ACC112 (cell line): ENCODE measurements around the gene CTNNA3.

Source experiments
- H2AFZ ChIP-seq: fragments of 200-600 bp; sonication (generic); one replicate; pipeline ENCODE4 v1.6.0; 2017; ENCODE audit warnings: antibody characterized with exemption, low read length; ENCODE audit not compliant: unreplicated experiment
- H3K27ac ChIP-seq: fragments of 200-600 bp; sonication (generic); 2 replicates; pipeline ENCODE4 v1.5.1; 2014; ENCODE audit warnings: low read depth, mild to moderate bottlenecking, antibody characterized with exemption, low read length, moderate library complexity
- H3K27me3 ChIP-seq: fragments of 200-600 bp; sonication (generic); 2 replicates; pipeline ENCODE4 v1.6.1; 2014; ENCODE audit warnings: mild to moderate bottlenecking, antibody characterized with exemption, low read length, moderate library complexity, mixed read lengths; ENCODE audit not compliant: insufficient read depth
- H3K36me3 ChIP-seq: fragments of 200-600 bp; sonication (generic); 2 replicates; pipeline ENCODE4 v1.6.1; 2016; ENCODE audit warnings: mild to moderate bottlenecking, antibody characterized with exemption, low read length, moderate library complexity, mixed read lengths; ENCODE audit not compliant: insufficient read depth
- H3K4me1 ChIP-seq: fragments of 200-600 bp; sonication (generic); one replicate; pipeline ENCODE4 v1.6.1; 2016; ENCODE audit warnings: low read length, mixed read lengths; ENCODE audit not compliant: insufficient read depth, unreplicated experiment, control insufficient read depth
- H3K4me3 ChIP-seq: fragments of 200-600 bp; sonication (generic); 2 replicates; pipeline ENCODE4 v1.5.1; 2014; ENCODE audit warnings: mild to moderate bottlenecking, low read depth, low read length
- H3K79me2 ChIP-seq: fragments of 200-600 bp; sonication (generic); one replicate; pipeline ENCODE4 v1.6.0; 2016; ENCODE audit warnings: low read length; ENCODE audit not compliant: control insufficient read depth, unreplicated experiment, insufficient read depth

CTNNA3 gene

DNA sequence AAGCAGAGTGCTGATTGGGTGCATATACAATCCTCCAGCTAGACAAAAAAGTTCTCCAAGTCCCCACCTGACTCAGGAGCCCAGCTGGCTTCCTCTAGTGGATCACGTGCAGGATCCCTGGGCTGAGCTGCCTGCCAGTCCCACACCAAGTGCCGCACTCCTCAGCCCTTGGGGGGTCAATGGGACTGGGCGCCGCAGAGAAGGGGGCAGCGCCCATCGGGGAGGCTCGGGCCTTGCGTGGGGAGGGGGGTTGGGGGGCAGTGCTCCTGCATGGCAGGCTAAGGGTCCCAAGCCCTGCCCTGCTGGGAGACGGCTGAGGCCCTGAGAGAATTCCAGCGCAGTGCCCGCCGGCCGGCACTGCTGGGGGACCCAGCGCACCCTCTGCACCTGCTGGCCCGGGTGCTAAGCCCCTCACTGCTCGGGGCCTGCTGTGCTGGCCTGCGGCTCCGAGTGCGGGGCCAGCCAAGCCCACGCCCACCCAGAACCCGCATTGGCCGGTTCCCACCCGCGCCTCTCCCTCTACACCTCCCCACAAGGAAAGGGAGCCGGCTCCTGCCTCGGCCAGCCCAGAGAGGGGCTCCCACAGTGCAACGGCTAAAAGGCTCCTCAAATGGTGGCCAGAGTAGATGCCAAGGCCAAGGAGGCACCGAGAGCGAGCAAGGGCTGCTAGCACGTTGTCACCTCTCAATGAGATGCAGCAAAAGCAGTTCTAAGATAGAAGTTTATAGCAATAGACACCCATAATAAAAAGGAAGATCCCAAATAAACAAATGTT is 1044.5 kb downstream of the CTNNA3 start:
- no peak overlapping the region for H3K4me3 ChIP-seq
- no peaks in the 10 kb centered on the region for H3K79me2 ChIP-seq
- no peak overlapping the region for H3K27ac ChIP-seq
- H3K27me3 ChIP-seq = no peaks in the 10 kb centered on the region
- no peaks in the 10 kb centered on the region for H3K36me3 ChIP-seq
- H2AFZ ChIP-seq = no peak overlapping the region
- no peaks in the 10 kb centered on the region for H3K4me1 ChIP-seq

DNA sequence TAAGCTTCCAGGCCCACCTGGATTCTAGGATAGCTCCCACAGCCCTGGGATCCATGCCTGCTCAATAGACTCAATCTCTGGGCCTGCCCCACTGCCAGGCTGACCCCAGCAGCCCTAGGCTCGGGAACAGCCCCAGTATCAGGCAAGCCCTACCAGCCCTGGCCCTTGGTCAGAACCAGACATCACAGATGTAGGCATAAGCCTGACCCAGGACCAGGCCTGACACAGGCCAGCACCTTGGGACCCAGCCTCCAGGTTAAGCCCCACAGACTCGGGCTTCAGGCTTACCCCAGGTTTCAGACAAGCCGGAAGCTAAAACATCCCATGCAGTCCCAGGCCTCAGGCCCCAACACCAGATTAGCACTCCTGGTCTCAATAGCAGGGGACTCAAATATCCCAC is 1046.4 kb downstream of the CTNNA3 start:
- Histone ChIP-seq H3K36me3 (no peaks in the 10 kb centered on the region), H3K27ac (no peak overlapping the region), H2AFZ (no peak overlapping the region), H3K4me1 (no peaks in the 10 kb centered on the region), H3K4me3 (no peak overlapping the region), H3K79me2 (no peaks in the 10 kb centered on the region), H3K27me3 (no peaks in the 10 kb centered on the region)

DNA sequence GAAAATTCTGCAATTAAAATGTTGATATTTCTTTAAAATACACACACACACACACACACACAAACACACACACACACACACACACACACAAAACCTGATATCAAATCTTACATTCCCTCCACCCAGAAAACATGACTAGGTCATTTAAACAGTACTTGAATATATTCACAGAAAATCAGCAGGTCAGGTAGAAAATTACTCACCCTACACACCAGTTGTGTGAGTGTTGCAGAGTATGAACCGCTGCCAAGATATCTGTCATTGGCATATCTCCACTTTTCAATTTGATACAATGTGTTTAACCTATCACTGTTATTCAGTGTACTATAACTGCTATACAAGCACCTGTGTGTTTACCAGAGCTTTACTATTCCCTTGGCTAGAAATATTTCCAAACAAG is 1053.8 kb downstream of the CTNNA3 start:
- Histone ChIP-seq H2AFZ (no peak overlapping the region), H3K4me1 (no peaks in the 10 kb centered on the region), H3K27ac (no peak overlapping the region), H3K4me3 (no peak overlapping the region), H3K36me3 (no peaks in the 10 kb centered on the region), H3K27me3 (no peaks in the 10 kb centered on the region), H3K79me2 (no peaks in the 10 kb centered on the region)

DNA sequence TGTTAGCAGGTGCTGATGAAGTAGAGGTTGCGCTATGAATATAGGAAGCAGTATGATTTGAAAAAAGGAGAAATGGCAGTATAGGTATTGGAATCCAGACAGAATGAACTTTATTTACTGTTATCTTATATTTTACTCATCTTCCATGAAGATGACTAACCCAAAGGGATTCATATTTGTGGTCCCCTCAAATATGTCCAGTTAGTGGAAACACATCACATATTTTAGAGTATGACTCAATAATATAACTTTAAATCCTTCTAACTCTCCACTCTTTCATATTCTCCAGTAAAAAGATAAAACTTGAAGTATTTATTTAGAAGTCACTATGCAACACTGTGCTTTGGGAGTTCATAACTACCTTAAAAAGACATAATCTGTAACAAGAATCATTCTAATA is 1056.6 kb downstream of the CTNNA3 start:
- Histone ChIP-seq H3K36me3 (no peaks in the 10 kb centered on the region), H3K79me2 (no peaks in the 10 kb centered on the region), H3K4me3 (no peak overlapping the region), H2AFZ (no peak overlapping the region), H3K4me1 (no peaks in the 10 kb centered on the region), H3K27me3 (no peaks in the 10 kb centered on the region), H3K27ac (no peak overlapping the region)

DNA sequence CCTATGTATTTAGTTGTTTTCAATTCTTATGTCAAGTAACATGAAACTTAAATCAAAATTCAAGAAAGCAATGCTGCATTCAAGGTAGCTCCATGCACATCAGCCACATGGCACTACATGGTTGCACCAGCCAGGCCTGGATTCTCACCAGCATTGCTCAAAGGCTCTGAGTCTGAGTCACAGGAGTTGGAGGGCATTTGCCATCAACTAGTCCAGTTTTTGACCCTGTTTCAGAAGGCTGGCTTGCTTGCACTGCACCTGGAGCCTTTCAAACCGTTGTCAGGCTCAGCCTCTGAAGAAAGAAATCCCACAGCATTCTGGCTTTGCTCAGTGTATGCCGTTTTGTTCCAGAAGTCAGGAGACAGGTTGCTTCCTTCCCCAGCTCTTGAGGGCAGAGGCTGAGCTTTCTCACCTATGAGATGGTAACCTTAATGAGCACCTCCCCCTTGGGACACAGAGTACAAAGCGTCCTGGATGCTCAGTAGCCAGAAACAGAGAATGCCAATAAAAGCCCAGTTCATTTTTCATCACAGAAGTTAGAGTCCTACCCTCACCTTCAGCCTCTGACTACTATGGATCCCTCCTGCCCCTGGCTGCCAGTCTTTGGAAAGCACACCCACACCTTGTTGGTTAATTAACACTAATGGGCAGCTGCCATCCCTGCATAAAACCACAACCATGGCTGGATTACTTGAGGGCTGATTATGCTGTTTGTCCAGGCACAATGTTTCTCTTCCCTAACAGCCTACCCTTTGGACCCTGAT is 1058.5 kb downstream of the CTNNA3 start:
- Histone ChIP-seq H3K27ac (no peak overlapping the region), H3K4me1 (no peaks in the 10 kb centered on the region), H3K79me2 (no peaks in the 10 kb centered on the region), H3K4me3 (no peak overlapping the region), H2AFZ (no peak overlapping the region), H3K36me3 (no peaks in the 10 kb centered on the region), H3K27me3 (no peaks in the 10 kb centered on the region)

DNA sequence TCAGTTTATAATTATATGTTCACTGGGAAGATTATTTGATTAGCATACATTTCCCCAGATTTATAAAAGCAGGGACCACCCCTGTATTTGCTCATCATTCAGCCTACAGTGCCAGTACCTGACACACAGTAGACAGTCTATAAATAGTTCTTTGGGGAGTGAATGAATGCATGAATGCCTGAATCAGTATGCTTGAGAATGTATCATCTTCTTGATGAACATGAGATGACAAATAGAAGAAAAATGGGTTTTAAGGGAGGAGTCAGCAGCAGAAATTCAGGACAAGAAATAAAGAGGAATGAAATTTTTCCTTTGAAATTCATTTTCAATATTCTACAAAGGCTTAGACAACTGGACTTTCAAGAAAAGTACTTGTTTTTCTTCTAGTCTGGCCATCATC is 1066.0 kb downstream of the CTNNA3 start:
- Histone ChIP-seq H3K4me3 (no peak overlapping the region), H3K36me3 (no peaks in the 10 kb centered on the region), H3K79me2 (no peaks in the 10 kb centered on the region), H2AFZ (no peak overlapping the region), H3K27me3 (no peaks in the 10 kb centered on the region), H3K27ac (no peak overlapping the region), H3K4me1 (no peaks in the 10 kb centered on the region)

DNA sequence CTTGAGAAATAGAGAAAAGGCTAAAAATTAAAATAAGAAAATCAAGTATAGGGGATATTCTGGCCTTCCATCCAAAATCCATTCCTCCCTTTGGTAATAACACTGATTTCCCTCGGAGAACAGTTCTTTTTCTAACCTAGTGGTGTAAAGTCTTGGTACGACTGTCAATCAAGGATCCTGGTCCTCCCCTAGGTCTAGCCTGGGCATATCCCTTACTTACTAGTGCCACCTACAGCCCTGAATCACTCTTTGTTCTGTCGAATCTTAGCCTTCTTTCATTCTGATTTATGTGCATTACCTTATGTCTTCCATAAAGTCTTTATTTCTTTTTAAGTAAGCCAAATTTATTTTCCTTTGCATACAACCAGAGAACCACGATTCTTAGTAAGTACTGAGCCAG is 1068.8 kb downstream of the CTNNA3 start:
- Histone ChIP-seq H3K27ac (no peak overlapping the region), H3K27me3 (no peaks in the 10 kb centered on the region), H3K79me2 (no peaks in the 10 kb centered on the region), H3K4me3 (no peak overlapping the region), H3K4me1 (no peaks in the 10 kb centered on the region), H2AFZ (no peak overlapping the region), H3K36me3 (no peaks in the 10 kb centered on the region)

DNA sequence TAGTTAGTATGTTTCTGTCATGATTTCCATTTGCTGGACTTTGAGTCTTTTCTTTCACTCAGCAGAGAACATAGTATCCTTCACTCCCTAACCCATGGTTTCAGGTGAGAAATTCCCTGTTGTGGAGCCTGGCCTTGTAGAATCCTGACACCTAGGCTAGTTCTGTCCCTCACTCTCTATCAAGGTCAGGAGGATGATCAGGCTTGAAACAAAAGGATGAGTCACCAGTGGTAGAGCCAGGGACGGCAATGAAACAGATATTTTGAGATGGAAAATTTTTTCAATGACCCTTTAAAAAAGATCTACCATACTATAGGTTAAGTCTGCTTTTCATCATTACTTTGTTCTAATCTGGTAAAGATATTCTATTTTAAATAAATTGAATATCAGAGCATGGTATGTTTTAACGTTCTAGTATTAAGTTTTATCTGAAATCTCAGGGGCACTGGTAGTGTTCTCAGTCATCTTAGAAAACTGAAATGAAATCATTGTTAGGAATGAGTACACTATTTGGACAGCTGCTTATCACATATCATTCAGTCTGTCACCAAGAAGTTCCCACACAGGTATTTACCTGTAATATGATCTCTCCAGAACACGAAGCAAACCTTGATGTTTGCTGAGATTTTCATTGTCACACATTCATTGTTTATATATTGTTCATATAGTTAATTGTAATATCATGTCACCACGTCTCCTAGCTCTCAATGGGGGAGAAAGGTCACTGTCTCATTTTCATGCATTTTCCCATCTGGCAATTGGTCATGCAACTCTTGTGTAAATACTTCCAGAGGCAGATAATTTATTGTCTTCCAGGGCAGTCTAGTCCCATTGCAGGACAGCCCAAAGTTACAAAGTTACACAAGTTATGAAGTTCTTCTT is 1070.0 kb downstream of the CTNNA3 start:
- H3K36me3 ChIP-seq = no peaks in the 10 kb centered on the region
- H2AFZ ChIP-seq = no peak overlapping the region
- H3K27ac ChIP-seq = no peak overlapping the region
- H3K4me1 ChIP-seq = no peaks in the 10 kb centered on the region
- H3K79me2 ChIP-seq = no peaks in the 10 kb centered on the region
- H3K4me3 ChIP-seq = no peak overlapping the region
- H3K27me3 ChIP-seq = no peaks in the 10 kb centered on the region

DNA sequence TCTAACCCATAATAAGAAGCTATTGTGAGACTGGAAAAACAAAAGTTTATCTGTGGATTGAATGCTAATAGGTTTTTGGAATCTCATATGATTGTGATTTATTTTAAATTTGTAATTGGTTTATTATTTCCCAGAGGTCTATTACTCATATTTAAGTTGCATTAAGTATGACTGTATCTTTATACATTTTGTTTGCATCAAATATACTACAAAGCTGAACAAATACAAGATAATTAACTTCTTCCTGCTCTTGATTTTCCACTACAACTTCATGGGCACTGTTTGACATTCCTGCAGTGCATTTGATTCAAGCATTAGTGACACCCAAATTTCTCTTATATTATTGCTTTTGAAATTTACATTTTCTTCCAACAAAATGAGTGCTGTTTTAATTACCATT is 1073.9 kb downstream of the CTNNA3 start:
- H2AFZ ChIP-seq = no peak overlapping the region
- H3K27ac ChIP-seq = no peak overlapping the region
- H3K36me3 ChIP-seq = no peaks in the 10 kb centered on the region
- H3K4me3 ChIP-seq = no peak overlapping the region
- H3K79me2 ChIP-seq = no peaks in the 10 kb centered on the region
- H3K27me3 ChIP-seq = no peaks in the 10 kb centered on the region
- H3K4me1 ChIP-seq = no peaks in the 10 kb centered on the region

DNA sequence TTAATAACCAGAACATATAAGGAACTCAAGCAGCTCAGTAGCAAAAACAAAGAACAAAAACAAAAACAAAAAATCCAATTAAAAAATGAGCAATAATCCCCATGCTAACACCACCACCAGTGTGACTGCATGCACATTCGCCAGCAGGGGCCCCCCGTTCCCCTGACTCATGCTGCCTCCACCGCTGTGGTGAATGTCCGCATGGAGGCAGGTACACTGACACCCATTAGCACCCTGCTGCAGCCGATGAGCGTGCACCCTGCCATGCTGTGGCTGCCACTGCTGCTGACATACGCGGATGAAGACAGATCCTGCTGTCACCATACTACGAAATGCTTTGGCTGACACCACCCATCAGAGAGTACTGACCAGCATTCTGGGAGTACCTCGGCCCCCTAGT is 1091.8 kb downstream of the CTNNA3 start:
- Histone ChIP-seq H3K79me2 (no peaks in the 10 kb centered on the region), H3K4me3 (no peak overlapping the region), H2AFZ (no peak overlapping the region), H3K36me3 (no peaks in the 10 kb centered on the region), H3K4me1 (no peaks in the 10 kb centered on the region), H3K27me3 (no peaks in the 10 kb centered on the region), H3K27ac (no peak overlapping the region)
